Measurements from ENCODE around the gene RASGRF2. TPM values are rescaled to one million over a fixed set of nuclear protein-coding genes. Genes with fewer than 3 reads are reported as not detected.

RASGRF2 gene
- polyA plus RNA-seq, 4 donors: 0.54 to 3.0 (median 1.5) TPM

- WGBS, 3 donors: 76 to 89% (median 88%) methylated on average over 3 of the region's 3 CpGs
Observed at GRCh38 chr5:81203729-81204128, 243.6 kb downstream of the RASGRF2 start.

GRCh38 chr5:81204205-81204604 is 244.0 kb downstream of the RASGRF2 start:
- DNase-seq (peak in 1 of 2 donors; percentile 14), FAIRE-seq (no peak)
- Histone ChIP-seq H3K27ac (ENCODE audit: low read depth in 1 of 3, low read length in 2 of 3) (no peak overlapping the region), H3K36me3 (ENCODE audit: control insufficient read depth in 3 of 3, insufficient read depth in 2 of 3, low read depth in 1 of 3, low read length in 3 of 3) (no peaks in the 10 kb centered on the region), H3K4me1 (ENCODE audit: control insufficient read depth in 3 of 3, insufficient read depth in 2 of 3, low read depth in 1 of 3, low read length in 2 of 3) (peaks cover 0 to 4% (median 0%) of the 10 kb centered on the region in 3 donors), H3K9me3 (ENCODE audit: control insufficient read depth in 2 of 2, insufficient read depth in 1 of 2, low read depth in 1 of 2, low read length in 1 of 2) (no peaks in the 10 kb centered on the region), H3K4me3 (ENCODE audit: low read depth in 1 of 3, low read length in 3 of 3) (no peak overlapping the region), H3K27me3 (ENCODE audit: control insufficient read depth in 3 of 3, insufficient read depth in 3 of 3, low read length in 3 of 3) (no peaks in the 10 kb centered on the region)
- WGBS, 3 donors: 62 to 88% (median 75%) methylated on average over 1 of the region's 1 CpG

More at GRCh38 chr5:81203729-81204128, 243.6 kb downstream of the RASGRF2 start:
- Histone ChIP-seq H3K27me3 (ENCODE audit: control insufficient read depth in 3 of 3, insufficient read depth in 3 of 3, low read length in 3 of 3) (no peaks in the 10 kb centered on the region), H3K36me3 (ENCODE audit: control insufficient read depth in 3 of 3, insufficient read depth in 2 of 3, low read depth in 1 of 3, low read length in 3 of 3) (no peaks in the 10 kb centered on the region), H3K27ac (ENCODE audit: low read depth in 1 of 3, low read length in 2 of 3) (no peak overlapping the region), H3K9me3 (ENCODE audit: control insufficient read depth in 2 of 2, insufficient read depth in 1 of 2, low read depth in 1 of 2, low read length in 1 of 2) (no peaks in the 10 kb centered on the region), H3K4me3 (ENCODE audit: low read depth in 1 of 3, low read length in 3 of 3) (no peak overlapping the region), H3K4me1 (ENCODE audit: control insufficient read depth in 3 of 3, insufficient read depth in 2 of 3, low read depth in 1 of 3, low read length in 2 of 3) (peaks cover 0 to 4% (median 0%) of the 10 kb centered on the region in 3 donors)
- no peak for DNase-seq
- FAIRE-seq: no peak

- no peak overlapping the region for H3K27ac ChIP-seq (ENCODE audit: low read depth in 1 of 3, low read length in 2 of 3)
- no peak overlapping the region for H3K4me3 ChIP-seq (ENCODE audit: low read depth in 1 of 3, low read length in 3 of 3)
- H3K4me1 ChIP-seq (ENCODE audit: control insufficient read depth in 3 of 3, insufficient read depth in 2 of 3, low read depth in 1 of 3, low read length in 2 of 3): peaks cover 0 to 4% (median 0%) of the 10 kb centered on the region in 3 donors
- DNase-seq (no peak), FAIRE-seq (no peak)
- H3K36me3 ChIP-seq (ENCODE audit: control insufficient read depth in 3 of 3, insufficient read depth in 2 of 3, low read depth in 1 of 3, low read length in 3 of 3): peaks cover 0 to 3% (median 0%) of the 10 kb centered on the region in 3 donors
- WGBS, 3 donors: 65 to 88% (median 72%) methylated on average over 4 of the region's 4 CpGs
- H3K27me3 ChIP-seq (ENCODE audit: control insufficient read depth in 3 of 3, insufficient read depth in 3 of 3, low read length in 3 of 3): no peaks in the 10 kb centered on the region
- no peaks in the 10 kb centered on the region for H3K9me3 ChIP-seq (ENCODE audit: control insufficient read depth in 2 of 2, insufficient read depth in 1 of 2, low read depth in 1 of 2, low read length in 1 of 2)
Observed at GRCh38 chr5:81205058-81205457, 244.9 kb downstream of the RASGRF2 start.

GRCh38 chr5:81207009-81207408 is 246.8 kb downstream of the RASGRF2 start:
- FAIRE-seq: no peak
- 75 to 84% (median 76%) methylated on average over 5 of the region's 5 CpGs for WGBS, 3 donors
- Histone ChIP-seq H3K4me3 (ENCODE audit: low read depth in 1 of 3, low read length in 3 of 3) (no peak overlapping the region), H3K36me3 (ENCODE audit: control insufficient read depth in 3 of 3, insufficient read depth in 2 of 3, low read depth in 1 of 3, low read length in 3 of 3) (peaks cover 0 to 3% (median 0%) of the 10 kb centered on the region in 3 donors), H3K9me3 (ENCODE audit: control insufficient read depth in 2 of 2, insufficient read depth in 1 of 2, low read depth in 1 of 2, low read length in 1 of 2) (no peaks in the 10 kb centered on the region), H3K4me1 (ENCODE audit: control insufficient read depth in 3 of 3, insufficient read depth in 2 of 3, low read depth in 1 of 3, low read length in 2 of 3) (peaks cover 0 to 9% (median 0%) of the 10 kb centered on the region in 3 donors), H3K27me3 (ENCODE audit: control insufficient read depth in 3 of 3, insufficient read depth in 3 of 3, low read length in 3 of 3) (no peaks in the 10 kb centered on the region), H3K27ac (ENCODE audit: low read depth in 1 of 3, low read length in 2 of 3) (no peak overlapping the region)
- DNase-seq: peak; percentile 7 to 10

GRCh38 chr5:81208904-81209303 is 248.7 kb downstream of the RASGRF2 start:
- FAIRE-seq: no peak
- H3K4me3 ChIP-seq (ENCODE audit: low read depth in 1 of 3, low read length in 3 of 3): no peak overlapping the region
- no peaks in the 10 kb centered on the region for H3K27me3 ChIP-seq (ENCODE audit: control insufficient read depth in 3 of 3, insufficient read depth in 3 of 3, low read length in 3 of 3)
- no peak overlapping the region for H3K27ac ChIP-seq (ENCODE audit: low read depth in 1 of 3, low read length in 2 of 3)
- no peak for DNase-seq
- H3K4me1 ChIP-seq (ENCODE audit: control insufficient read depth in 3 of 3, insufficient read depth in 2 of 3, low read depth in 1 of 3, low read length in 2 of 3): peaks cover 0 to 19% (median 2%) of the 10 kb centered on the region in 3 donors
- WGBS, 3 donors: 84 to 92% (median 89%) methylated on average over 4 of the region's 4 CpGs
- H3K36me3 ChIP-seq (ENCODE audit: control insufficient read depth in 3 of 3, insufficient read depth in 2 of 3, low read depth in 1 of 3, low read length in 3 of 3): peaks cover 0 to 3% (median 0%) of the 10 kb centered on the region in 3 donors
- no peaks in the 10 kb centered on the region for H3K9me3 ChIP-seq (ENCODE audit: control insufficient read depth in 2 of 2, insufficient read depth in 1 of 2, low read depth in 1 of 2, low read length in 1 of 2)

- no peaks in the 10 kb centered on the region for H3K9me3 ChIP-seq (ENCODE audit: control insufficient read depth in 2 of 2, insufficient read depth in 1 of 2, low read depth in 1 of 2, low read length in 1 of 2)
- no peak for FAIRE-seq
- DNase-seq: no peak
- no peak overlapping the region for H3K4me3 ChIP-seq (ENCODE audit: low read depth in 1 of 3, low read length in 3 of 3)
- 88 to 91% (median 90%) methylated on average over 5 of the region's 5 CpGs for WGBS, 3 donors
- H3K36me3 ChIP-seq (ENCODE audit: control insufficient read depth in 3 of 3, insufficient read depth in 2 of 3, low read depth in 1 of 3, low read length in 3 of 3): peaks cover 0 to 3% (median 0%) of the 10 kb centered on the region in 3 donors
- no peaks in the 10 kb centered on the region for H3K27me3 ChIP-seq (ENCODE audit: control insufficient read depth in 3 of 3, insufficient read depth in 3 of 3, low read length in 3 of 3)
- H3K4me1 ChIP-seq (ENCODE audit: control insufficient read depth in 3 of 3, insufficient read depth in 2 of 3, low read depth in 1 of 3, low read length in 2 of 3): peaks cover 0 to 17% (median 2%) of the 10 kb centered on the region in 3 donors
- no peak overlapping the region for H3K27ac ChIP-seq (ENCODE audit: low read depth in 1 of 3, low read length in 2 of 3)
Observed at GRCh38 chr5:81209386-81209785, 249.2 kb downstream of the RASGRF2 start.

- FAIRE-seq (no peak), DNase-seq (no peak)
- H3K4me3 ChIP-seq (ENCODE audit: low read depth in 1 of 3, low read length in 3 of 3): no peak overlapping the region
- no peaks in the 10 kb centered on the region for H3K27me3 ChIP-seq (ENCODE audit: control insufficient read depth in 3 of 3, insufficient read depth in 3 of 3, low read length in 3 of 3)
- H3K27ac ChIP-seq (ENCODE audit: low read depth in 1 of 3, low read length in 2 of 3): no peak overlapping the region
- 88 to 91% (median 91%) methylated on average over 11 of the region's 11 CpGs for WGBS, 3 donors
- peaks cover 0 to 3% (median 0%) of the 10 kb centered on the region in 3 donors for H3K36me3 ChIP-seq (ENCODE audit: control insufficient read depth in 3 of 3, insufficient read depth in 2 of 3, low read depth in 1 of 3, low read length in 3 of 3)
- H3K4me1 ChIP-seq (ENCODE audit: control insufficient read depth in 3 of 3, insufficient read depth in 2 of 3, low read depth in 1 of 3, low read length in 2 of 3): peaks cover 0 to 17% (median 2%) of the 10 kb centered on the region in 3 donors
- H3K9me3 ChIP-seq (ENCODE audit: control insufficient read depth in 2 of 2, insufficient read depth in 1 of 2, low read depth in 1 of 2, low read length in 1 of 2): no peaks in the 10 kb centered on the region
Observed at GRCh38 chr5:81209869-81210493, 249.8 kb downstream of the RASGRF2 start.

GRCh38 chr5:81212211-81212751 is 252.1 kb downstream of the RASGRF2 start:
- peaks cover 0 to 17% (median 2%) of the 10 kb centered on the region in 3 donors for H3K4me1 ChIP-seq (ENCODE audit: control insufficient read depth in 3 of 3, insufficient read depth in 2 of 3, low read depth in 1 of 3, low read length in 2 of 3)
- no peak for FAIRE-seq
- no peaks in the 10 kb centered on the region for H3K9me3 ChIP-seq (ENCODE audit: control insufficient read depth in 2 of 2, insufficient read depth in 1 of 2, low read depth in 1 of 2, low read length in 1 of 2)
- peaks cover 0 to 3% (median 0%) of the 10 kb centered on the region in 3 donors for H3K36me3 ChIP-seq (ENCODE audit: control insufficient read depth in 3 of 3, insufficient read depth in 2 of 3, low read depth in 1 of 3, low read length in 3 of 3)
- no peak overlapping the region for H3K4me3 ChIP-seq (ENCODE audit: low read depth in 1 of 3, low read length in 3 of 3)
- peak; percentile 82 to 90 for DNase-seq
- no peaks in the 10 kb centered on the region for H3K27me3 ChIP-seq (ENCODE audit: control insufficient read depth in 3 of 3, insufficient read depth in 3 of 3, low read length in 3 of 3)
- peak overlapping the region in 1 of 3 donors; percentile 47 for H3K27ac ChIP-seq (ENCODE audit: low read depth in 1 of 3, low read length in 2 of 3)
- 16 to 59% (median 35%) methylated on average over 11 of the region's 11 CpGs for WGBS, 3 donors

Measured in small intestine (tissue), 7 donors.